GM10847 (cell line): ENCODE measurements around the gene TEX52.
A peak's percentile ranks its signal among the peaks of the same experiment; 100 is the strongest.

Source experiments
- POLR2A ChIP-seq: IDR thresholded peaks from 2 replicates; pipeline ENCODE4 v1.6.1; 2011; ENCODE audit not compliant: insufficient read length; ENCODE audit errors: extremely low read depth

TEX52 gene

DNA sequence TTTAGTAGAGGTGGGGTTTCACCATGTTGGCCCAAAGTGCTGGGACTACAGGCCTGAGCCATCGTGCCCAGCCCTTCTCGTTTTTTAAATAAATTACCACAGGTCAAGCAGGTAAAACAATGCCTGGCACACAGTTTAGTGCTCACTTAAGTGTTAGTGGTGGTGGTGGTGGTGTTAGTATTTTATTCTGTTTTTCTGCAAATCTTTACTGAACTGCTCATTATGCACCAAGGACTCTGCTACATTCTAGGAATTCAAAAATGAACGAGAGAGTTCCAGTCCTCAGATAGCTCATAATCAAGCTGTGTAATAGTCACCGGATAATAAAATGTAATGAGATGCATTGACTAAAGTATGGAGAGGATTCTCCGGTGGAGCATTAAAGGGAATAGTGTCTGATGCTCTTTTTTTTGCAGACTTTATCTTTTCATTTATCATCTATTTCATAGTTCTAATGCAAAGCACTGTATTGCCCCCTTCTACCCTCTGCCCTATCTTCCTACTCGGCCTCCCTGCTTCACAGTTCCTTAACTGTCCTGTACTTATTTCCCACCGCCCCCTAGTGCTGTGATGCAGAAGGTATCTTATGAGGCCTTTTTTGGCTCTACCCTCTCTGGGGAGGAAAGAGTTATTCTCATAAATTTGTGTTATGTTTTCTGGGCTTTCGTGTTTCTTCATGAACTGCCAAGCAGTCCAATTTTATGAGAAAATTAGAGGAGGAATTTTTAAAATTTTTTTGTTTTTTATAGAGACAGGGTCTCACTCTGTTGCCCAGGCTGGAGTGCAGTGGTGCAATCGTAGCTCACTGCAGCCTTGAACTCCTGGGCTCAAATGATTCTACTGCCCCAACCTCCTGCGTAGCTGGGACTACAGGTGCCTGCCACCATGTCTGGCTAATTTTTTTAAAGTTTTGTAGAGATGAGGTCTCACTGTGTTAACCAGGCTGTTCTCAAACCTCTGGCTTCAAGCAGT, 43.3 kb downstream of the TEX52 start:
- TF ChIP-seq POLR2A: no peak

DNA sequence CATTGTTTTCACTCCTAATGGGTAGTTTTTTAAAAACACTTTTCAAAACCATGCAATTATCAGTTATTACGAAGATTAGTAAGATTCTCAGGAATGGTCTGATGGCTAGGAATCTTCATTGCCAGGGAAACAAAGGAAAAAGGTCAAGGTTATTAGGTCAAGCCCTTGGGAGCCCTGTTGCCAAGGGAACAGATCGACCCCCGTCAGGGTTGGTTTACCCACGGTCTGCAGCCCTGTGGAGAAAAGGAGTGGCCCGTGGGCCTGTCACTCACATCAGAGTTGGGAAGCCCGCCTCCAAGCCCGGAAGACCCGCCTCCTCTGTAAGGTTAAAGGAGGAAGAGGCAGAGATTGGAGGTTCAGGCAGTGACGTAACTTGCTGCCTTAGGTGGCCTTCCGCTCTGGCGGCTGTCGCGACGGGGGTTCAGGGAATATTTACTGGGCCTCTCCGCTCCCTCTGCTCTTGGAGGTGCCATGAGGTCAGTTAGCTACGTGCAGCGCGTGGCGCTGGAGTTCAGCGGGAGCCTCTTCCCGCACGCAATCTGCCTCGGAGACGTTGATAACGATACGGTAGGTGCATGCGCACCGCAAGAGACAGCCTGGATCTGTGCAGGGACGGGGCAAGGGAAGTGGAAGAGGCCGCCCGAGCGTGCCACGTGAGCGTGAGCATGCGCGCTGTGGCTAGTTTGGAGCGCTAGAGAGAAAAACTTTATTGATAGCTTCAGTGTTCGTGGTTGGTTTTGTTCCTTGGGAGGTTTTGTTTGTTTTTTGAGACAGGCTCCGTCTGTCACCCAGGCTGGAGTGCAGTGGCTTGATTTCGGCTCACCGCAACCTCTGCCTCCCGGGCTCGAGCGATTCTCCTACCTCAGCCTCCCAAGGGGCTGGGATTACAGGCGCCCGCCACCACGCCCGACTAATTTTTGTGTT, 44.3 kb downstream of the TEX52 start, which contains the start of gene ITFG2:
Gene ITFG2, plus strand, starts transcription at position 379 of the 924 bp plus-strand sequence. Its CDS starts 93 bp downstream, at position 472.
- TF ChIP-seq POLR2A: peak; percentile 96

DNA sequence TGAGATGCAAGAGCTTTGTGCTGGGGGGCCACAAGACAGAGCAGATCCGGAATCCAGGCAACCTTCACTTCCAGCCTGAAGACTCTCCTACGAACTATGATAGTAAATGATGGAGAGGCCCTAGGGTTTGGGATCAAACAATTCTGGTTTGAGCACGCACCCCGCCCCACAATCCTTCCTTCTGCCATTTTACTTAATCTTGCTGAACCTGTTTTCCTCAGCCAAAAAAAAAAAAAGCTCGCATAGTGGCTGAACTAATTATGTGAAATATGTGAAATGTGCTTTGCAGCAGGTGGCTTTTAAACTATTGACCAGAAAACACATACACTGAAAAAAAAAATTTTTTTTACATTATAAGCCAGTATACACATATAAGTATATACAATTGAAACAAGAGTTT, 45.0 kb downstream of the TEX52 start:
- no peak for TF ChIP-seq POLR2A

DNA sequence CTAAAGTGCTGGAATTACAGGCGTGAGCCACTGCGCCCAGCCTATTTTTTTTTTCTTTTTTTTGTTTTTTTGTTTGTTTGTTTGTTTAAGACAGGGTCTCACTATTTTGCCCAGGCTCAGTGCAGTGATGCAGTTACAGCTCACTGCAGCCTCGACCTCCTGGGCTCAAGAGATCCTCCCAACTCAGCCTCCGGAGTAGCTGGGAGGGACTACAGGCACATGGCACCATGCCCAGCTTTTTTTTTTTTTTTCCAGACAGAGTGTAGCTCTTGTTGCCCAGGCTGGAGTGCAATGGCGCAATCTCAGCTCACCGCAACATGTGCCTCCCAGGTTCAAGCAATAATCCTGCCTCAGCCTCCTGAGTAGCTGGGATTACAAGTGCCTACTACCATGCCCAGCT, 50.1 kb downstream of the TEX52 start:
- no peak for TF ChIP-seq POLR2A

DNA sequence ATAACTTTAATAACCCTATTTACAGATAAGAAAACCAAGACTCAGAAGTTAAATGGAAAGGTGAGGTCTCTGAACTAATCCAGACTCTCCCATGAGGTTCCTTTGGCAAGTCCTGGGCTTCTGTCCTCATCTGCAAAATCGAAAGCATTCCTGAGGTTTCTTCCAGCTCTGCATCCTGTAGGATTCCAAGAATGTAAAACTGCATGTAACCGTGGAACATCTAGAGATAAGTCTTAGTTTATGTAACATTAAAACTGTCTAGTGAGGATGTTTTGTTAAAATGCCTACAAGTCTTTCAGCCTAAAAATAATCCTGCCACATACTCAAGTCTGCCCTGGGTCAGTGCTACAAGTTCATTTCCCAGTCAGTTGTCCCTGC, 51.7 kb downstream of the TEX52 start:
- no peak for TF ChIP-seq POLR2A

DNA sequence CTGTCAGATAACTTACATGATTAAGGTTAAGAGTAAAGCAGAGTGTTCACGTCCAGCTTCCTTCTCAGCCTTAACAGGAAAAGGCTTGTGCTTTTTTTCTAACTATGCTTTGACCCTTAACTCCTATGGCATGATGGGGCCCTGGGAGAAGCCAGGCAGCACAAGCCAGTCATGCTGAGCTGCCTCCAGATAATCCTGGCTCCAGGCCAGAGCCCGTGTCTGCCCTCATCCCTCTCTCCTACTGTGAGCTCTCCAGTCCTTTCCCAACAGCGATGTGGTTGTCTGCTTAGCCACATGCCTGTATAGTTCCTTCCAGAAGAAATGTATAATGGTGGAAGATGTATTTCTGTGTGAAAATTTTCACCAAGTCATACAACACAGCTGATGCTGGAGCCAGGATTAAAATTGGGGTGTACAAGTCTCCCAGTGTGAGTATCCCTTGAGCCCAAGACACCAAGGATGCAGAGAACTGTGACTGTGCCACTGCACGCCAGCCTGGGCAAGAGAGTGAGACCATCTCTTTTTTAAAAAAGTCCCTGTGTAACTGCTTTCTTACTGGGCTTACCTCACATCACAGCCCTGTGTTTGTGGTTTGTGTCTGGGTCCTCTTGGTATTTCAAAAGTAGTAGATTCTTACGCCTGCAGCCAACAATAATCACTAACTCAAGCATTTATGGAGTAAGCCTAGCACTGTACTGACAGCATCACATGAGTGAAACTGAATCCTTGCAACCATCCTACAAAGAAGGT, 52.3 kb downstream of the TEX52 start:
- TF ChIP-seq POLR2A: no peak

DNA sequence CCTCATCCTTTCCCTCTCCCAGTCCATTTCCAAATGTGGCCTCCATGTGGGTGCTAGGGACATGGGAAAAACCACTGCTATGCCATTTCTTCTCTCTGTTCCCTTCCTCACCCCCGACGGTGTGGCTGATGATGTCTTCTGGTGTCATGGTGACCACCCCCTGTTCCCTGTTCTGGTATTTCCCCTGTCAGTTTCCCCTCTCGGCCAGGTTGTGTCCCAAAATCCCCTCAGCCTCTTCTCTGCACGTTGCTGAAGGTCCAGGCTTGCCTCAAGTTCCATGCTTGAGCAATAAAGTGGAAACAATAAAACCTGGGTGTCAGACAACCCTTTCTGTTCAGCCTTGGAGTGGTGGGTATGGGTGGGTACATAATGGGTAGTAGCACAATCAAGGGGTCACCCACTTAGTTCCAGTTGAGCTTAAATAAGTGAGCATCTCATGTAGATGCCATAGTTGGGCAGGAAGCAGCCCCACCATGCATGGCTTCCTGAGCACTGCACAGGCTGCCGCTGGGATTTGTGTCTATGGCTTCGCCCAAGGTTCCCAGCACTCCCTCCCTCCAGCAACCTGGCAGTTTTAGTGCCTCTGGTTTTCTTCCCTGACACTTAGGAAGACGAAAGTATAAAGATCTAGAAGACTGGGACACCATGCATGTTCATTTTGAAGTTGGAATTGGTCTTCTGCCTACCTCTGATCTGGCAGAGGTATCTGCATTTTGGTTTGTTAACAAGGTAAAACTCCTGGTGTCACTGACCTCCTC, 53.0 kb downstream of the TEX52 start:
- no peak for TF ChIP-seq POLR2A

DNA sequence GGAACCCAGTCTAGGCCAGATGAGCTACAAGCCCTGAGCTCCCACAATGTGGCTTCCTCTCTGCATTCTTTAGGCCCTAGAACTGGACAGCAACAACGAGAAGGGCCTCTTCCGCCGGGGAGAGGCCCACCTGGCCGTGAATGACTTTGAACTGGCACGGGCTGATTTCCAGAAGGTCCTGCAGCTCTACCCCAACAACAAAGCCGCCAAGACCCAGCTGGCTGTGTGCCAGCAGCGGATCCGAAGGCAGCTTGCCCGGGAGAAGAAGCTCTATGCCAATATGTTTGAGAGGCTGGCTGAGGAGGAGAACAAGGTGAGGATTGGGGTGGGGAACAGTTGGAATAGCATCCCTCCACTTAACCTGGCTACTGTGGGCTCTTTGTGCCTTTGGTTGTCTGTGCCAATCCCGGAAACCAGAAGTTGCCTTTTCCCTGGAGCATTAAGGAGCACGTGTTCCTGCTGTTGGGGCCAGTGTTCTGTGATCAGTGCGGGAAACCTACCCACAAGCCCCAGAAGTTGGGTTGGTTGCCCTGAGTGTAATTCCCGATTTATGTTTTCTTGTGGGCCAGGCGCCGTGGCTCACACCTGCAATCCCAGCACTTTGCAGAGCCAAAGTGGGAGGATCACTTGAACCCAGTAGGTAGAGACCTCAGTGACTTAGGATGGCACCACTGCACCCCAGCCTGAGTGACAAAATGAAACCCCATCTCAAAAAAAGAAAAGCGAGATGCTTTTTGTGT, 55.6 kb downstream of the TEX52 start:
- TF ChIP-seq POLR2A: no peak

DNA sequence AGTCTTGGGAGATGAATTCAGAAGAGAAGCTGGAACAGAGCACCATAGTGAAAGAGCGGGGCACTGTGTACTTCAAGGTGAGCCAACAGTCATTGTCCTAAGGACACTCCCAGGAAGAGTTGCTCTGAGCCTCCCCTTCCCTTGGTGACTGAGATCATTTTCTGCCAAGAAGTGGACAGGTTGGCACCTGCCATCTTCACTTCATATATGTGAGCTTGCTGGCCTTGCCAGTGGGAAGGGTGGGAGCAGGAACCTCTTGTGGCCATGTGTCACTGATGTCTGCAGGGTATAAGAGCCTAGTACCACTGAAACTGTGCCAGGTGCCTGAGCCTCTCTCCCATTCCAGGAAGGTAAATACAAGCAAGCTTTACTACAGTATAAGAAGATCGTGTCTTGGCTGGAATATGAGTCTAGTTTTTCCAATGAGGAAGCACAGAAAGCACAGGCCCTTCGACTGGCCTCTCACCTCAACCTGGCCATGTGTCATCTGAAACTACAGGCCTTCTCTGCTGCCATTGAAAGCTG, 56.7 kb downstream of the TEX52 start:
- TF ChIP-seq POLR2A: no peak
